ENCODE measurements around the gene RBM27.

GRCh38 chr5:146233441-146233840 is 30.0 kb downstream of the RBM27 start:
- TF ChIP-seq CTCF (IDR thresholded peaks at IDR 0.05) = no peak
- TF ChIP-seq POLR2A (IDR thresholded peaks at IDR 0.05) = no peak
